Measurements from ENCODE around the gene KIAA1671.

Gene KIAA1671

DNA sequence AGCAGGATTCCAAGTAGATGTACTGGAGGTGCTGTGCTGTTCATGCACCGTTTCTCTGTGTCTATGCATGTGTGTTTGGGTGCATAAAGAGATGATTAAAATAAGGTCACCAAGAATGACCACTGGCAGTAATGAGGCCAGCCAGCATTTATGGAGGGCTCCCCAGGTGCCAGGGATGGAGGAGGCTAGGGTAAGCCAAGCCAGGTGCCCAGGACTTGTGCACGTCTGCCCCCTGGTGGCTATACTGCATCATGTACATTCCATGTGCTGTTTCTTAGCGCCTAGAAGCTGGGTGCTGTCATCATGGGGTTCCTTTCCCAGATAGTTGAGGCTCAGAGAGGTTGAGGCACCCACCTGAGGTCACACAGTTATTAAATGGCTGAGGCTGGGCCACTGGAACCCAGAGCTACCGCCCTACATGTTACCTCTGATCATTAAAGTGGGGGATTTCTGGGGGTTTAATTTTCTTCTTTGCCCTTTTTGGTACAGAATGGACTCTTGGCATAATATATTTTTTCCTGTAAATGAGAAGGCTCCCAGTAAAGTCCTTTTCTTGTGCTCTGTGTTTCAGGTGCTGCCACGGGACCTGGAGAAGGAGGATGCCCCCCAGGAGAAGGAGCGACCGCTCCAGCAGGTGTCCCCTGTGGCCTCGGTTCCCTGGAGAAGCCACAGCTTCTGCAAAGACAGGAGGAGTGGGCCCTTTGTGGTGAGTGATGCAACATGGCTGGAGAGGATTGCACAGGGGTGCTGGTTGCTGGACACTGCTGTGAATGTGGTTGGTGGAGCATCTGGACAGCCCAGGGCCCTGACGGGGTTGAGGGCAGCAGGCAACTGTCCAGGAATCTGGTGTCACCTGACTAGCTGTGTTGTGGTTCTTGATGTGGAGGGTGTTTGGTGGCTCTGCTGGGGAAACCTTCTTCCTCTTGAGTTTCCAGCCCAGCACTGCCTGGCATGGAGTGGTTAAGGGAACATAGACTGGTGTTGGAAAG, 96.4 kb downstream of the KIAA1671 start:
- peak; percentile 2 for DNase-seq

DNA sequence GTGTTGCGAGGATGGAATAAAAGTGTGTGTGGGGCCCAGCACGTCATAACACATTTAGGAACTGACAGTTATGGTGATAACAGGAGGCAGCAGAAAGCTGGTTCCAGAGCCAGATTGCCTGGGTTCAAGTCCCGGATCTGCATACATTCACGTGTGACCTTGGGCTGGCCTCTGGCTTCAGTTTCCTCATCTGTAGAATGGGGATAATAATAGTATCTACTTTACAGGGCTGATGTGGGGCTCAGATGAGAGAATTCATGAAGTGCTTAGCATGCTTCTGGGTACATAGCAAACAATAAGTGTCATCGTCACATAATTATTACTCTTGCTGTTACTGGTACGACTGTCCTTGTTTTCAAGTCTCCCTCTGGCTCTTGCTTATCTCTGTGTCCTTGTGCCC, 97.3 kb downstream of the KIAA1671 start:
- DNase-seq = no peak

DNA sequence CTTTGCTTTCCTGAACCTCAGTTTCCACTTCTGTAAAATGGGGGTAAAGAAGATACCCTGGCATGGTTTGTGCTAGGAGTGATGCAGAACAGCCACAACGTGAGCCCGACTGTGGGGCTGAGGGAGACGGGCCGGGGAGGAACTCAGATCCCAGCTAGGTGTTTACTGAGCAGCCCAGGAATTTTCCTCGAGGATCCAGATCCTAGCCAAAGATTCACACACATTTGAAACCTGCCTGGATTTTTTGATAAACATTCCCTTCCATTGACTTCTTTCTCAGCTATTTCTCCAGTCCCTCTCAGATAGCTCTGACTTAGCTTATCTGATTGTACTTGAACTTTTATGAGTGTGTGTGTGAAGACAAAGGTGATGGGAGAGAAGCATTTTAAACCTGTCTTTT, 98.0 kb downstream of the KIAA1671 start:
- DNase-seq = no peak

DNA sequence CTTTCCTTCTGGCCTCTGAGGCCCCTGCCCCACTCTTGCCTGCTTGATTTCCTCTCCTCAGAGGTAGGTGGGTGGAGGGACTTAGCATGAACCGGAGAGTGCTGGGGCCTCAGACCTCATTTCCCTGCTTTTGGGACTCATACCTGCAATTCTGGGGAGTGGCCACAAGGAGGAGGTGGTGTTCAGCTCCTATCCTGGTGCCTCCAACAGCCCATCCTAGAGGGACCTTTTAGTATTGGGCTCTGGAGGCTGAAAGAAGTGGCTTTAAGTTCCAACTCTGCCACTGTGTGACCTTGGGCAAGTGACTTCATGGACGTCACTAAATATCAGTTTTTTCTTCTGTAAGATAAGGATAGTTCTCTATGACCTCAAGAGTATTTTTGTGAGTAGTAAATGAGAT, 98.6 kb downstream of the KIAA1671 start:
- DNase-seq = no peak

DNA sequence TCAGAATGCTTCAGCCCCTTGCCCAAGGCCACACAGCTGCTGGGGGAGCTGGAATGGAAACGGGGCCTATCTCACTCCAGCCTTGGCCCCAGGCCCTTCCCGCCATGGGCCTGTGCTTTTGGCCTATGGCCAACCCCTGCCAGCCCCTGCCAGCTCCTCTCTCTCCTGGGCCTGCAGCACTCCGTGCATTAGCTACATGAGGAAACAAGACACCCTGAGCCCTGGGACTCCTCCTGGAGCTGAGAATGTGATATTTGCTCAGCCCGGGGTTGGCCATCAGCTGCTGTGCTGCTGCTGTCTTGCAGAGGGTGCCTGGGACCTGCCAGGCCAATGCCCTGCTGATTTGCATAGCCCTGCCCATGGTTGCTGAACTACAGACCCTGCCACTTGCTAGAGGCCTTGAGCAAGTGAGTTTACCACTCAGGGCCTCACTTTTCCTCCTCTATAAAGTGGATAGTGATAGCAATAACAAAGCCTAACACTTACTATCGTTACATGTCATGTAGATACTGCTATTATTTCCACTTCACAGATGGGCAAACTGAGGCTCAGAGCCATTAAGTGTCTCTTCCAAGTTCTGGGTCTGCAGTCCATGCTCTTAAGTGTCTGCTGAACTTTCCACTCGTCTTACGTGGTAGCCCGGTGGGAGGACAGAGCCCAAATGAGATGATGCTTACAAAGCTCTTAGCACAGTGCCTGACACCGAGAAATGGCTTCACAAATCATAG, 99.6 kb downstream of the KIAA1671 start:
- no peak for DNase-seq

DNA sequence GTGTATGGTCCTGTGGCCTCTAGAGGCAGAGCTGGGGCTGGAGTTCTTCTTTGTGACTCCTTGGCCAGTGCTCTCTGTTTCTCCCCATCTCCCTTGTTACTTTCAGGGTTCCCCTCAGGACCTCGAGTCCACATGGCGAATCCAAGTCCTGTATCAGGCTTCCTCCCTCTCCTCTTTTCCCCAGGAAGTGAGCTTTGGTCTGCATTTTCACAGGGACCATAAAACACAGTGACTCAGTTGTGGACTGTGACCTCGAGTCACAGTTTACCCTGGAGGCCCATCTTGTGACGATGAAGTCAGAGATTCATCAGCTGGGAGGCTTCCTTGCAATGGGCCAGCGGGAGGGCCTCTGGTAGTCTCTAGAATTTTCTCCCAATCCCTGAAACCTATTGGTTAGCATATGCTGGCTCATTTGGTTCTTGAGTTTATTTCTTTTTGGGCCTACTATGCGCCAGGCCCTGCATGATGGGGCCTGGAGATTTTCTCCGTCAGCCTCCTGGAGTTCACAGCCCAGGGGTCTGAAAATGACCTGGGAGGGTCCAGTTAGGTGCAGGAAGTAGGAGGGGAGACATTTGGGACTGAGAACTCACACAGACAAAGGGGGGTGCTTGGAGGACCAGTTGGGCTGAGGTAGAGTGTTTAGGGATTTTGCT, 100.8 kb downstream of the KIAA1671 start:
- no peak for DNase-seq

DNA sequence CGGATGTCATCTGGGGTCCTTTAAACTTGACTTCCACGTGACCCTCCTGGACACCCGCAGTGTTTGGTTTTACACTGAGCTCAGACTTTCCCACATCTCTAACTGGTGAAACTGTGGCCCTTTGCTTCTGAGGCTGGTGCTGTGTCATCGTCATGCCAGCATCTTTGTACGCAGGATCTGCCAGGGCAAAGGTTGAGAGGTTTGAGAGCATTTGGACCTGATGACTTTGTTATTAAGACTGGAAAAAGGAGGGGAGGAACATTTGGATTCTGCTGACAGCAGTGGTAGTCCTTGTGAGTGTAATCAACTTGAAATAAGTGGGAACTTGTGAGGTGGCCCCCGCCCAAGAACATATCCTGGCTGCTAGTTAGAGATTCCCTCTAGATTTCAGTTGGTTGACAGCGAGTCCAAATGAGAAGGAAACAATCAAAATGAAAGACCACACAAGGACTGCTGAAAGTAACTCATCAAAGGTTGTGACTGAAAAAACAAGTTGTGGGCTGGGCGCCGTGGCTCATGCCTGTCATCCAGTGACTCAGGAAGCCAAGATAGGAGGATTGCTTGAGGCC, 102.5 kb downstream of the KIAA1671 start:
- DNase-seq = no peak

DNA sequence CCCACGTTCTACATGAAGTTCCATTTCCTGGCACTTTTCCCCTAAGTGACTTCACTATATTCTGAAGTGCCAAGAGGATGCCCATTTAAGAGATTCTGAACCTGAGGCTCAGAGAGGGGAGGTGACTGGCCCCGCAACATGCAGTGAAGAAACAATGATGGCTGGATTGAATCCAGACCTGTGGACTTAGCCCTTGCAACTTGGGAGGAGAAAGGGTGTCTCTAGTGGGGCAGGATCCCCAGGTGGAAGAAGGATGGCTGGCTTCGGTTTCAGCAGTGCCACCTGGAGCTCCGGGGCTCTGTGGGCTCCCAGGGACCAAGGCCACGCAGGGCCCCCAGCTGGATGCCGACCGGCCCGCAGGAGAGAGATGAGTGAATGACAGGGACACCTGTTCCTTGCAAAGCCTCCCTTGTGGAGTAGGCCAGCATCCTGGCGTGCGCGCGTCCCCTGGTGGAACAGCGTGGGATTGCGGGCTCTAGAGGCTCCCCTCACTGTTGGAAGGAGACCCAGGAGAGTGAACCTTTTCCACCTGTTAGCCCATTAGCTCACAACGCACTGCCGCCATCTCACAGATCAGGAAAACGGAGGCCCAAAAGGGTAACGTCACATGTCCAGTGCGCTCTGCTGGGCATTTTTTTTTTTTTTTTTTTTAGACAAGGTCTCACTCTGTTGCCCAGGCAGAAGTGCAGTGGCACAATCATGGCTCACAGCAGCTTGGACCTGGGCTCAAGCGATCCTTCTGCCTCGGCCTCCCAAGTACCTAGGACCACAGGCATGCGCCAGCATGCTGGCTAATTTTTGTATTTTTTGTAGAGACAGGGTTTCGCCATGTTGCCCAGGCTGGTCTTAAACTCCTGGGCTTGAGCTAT, 104.7 kb downstream of the KIAA1671 start:
- no peak for DNase-seq

DNA sequence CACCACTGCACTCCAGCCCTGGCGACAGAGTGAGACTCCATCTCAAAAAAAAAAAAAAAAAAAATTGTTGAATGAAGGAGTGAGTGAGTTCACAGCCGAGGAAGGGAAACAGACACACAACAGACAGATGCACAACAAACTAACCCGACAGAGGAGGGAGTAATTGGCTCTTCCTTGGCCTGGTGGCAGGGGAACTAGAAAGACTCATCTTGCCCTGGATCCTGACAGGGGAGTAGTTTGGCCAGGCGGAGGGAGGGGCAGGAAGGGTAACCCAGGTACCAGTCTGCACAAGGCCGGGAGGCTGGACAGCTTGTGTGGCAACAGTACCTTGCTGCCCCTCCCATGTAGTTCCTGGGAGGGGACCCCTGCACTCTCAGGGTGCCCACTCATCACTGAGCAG, 106.9 kb downstream of the KIAA1671 start:
- no peak for DNase-seq

DNA sequence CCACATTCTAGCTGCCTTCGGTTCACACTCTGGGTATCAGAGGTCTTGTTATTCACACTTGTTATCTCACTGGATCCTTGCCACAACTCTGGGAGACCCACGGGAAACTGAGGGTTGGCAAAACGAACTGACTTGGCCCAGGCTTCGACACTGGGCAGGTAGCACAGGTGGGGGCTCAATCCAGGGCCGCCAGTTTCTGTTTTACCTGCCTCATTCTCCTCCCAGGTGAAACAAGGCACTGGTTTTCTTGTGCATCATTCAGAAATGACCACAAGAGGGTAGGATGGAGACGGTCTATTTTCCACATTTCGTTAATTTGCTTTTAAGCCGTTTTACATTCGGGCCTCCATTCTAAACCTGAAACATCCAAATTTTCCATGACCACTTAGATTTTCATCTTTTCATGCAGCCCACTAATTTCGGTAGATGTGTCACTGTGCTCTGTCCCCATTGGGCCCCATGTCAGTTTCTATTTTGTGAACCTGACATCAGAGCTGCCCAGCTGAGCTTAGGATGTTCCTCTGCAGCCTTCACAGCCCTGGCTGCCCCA, 108.1 kb downstream of the KIAA1671 start:
- DNase-seq = no peak

DNA sequence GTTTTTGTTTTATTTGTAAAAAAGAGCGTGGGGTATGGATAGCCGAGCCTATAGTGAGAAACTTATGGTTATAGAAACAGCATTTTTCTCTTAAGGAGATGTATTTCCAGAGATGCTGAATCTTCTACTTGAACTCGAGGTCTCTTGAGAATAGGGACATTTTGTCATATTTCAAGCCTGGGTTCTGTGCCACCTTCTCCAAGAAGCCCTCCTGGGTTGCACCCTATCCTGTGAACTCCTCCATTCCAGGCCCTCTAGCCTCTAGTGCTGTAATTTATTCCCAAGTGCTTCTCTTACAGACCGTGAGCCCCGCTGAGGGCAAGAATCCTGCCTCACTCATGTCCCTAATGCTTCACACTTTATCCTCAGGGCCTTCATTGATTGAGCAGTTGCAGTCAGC, 108.6 kb downstream of the KIAA1671 start:
- no peak for DNase-seq

DNA sequence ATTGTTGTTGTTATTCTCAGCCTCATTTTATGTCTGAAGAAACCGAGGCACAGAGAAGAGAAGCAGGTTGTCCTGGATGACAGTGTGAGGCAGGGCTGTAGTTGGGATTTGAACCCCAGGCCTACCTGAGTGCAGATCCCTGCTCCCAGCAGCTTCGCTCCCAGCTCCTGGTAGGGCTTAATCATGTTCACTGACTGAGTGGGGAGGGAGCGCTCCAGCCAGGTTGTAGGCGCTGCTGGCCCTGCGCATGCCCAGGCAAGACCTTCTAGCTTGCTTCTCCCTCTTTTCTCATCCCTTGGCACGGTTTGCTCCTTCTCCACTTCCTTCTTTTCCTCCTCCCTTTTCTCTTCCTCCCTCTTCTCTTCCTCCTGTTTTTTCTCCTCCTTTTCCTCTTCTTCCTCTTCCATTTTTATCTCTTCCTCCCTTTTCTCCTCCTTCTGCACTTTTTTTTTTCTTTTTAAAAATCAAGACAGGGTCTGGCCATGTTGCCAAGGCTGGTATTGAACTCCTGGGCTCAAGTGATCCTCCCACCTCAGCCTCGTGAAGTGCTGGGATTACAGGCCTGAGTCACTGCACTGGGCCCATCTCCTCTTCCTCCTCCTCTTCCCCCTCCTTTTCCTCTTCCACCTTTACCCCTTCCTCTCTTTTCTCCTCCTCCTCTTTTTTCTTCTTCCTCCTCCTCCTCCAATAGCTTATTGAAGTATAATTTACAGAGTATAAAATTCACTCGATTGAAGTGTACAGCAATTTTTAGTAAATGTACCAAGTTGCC, 109.3 kb downstream of the KIAA1671 start:
- no peak for DNase-seq

DNA sequence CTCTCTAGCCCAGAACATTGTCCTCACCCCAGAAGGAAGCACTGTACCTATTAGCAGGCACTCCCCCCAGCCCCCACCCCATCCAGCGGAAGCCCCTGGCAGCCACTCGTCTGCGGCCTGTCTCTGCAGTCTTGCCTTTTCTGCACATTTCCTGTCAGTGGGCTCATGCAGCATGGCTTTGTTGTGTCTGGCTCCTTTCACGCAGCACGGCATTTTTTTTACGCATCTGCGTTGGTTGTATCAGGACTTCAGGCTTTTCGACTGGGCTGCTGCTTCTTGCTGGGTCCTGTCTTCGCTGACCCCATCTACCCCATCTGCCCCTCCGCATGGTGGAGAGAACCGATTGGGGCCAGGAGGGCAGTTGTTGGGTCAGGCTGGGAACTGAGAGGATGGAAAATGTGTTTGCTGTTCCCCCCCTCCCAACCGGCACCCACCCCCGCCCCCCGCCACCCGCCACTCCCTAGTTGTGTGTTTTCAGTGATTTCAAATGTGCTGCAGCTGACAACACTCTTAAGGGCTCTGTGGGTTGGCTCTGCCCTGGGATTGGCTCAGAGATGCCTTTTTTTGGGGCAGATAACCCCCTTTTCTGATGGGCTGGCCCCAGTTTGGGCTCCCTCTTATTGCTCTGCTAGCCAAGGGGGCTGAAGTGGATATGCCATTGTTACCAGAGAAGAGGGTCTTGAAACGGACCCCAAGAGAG, 110.0 kb downstream of the KIAA1671 start:
- DNase-seq = no peak

DNA sequence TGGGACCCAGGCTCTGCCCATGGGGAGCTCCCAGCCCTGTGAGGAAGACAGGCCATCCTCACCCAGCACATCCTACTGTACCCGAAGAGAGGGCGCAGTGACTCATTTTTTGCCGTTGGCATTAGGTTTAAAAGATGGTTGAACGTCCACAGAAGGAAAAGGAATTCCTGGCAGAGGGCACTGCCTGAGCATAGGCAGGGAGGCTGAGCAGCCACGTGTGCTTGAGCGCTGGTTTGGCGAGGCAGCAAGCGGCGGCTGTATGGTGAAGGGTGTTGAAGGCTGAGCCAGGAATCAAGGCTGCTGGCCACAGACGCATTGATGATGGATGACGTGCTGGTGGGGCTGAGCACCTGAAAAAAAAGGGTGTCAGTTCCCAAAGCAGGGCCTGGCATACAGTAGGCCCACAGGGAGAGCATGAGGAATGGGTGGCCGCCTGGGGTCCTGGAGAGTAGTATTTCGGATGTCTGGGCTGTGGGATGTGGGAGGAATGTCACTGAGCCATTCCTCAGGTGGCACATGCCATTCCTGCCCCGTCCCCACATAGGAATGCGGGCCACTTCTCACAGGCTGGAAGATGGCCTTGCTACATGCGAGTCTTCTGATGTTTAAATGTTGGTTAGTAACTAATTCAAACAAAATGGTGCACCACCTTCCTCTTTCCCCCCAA, 112.5 kb downstream of the KIAA1671 start:
- no peak for DNase-seq

DNA sequence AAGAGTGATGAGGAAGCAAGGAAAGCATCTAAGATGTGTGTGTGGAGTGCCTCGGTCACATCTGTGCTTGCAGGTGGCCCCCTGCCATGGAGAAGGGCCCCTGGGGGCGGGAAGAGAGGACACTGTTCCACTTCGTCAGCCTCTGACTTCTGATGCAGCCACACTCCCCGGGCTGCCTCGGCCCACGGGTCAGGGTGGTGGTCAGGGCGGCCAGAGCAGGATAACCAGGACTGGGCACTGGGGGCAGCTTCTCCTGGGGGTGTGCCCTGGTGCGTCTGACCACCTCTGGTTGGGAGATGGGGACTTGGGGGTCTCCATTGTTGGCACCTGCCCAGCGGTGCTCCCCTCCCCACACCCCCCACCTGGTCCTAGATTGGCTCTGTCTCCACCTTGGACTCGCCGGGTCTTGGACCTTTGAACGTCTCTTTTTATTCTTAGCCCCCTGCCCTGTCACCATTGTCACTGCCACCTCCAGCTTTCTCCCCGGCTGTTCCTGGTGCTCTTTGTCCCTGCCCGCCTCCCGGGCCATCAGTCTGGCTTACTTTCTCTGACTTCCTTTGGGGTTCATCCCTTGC, 114.4 kb downstream of the KIAA1671 start:
- DNase-seq = no peak

DNA sequence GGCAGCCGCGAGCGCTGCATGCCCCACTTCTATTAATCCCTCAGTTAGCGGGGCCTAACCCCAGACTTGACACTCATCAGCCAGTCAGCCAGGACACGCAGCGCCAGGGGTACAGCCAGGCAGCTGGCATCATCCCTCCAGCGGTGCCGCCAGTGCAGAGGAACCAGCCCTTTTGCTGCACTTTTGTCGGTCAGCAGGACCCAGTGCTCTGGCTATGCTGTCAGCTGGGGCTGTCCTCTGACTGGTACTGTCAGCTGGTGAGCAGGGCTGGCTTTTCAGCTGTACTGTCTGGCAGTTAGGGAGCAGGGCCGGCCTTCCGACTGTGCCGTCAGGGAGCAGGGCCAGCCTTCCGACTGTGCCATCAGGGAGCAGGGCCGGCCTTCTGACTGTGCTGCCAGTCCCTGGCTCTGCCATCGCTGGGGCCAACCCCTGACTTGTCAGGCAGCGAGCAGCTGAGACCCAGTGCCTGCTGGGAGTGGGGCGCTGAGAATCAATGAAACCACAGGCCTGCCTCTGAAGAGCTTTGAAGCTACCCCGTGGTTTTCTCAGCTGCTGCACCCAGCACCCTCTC, 115.4 kb downstream of the KIAA1671 start:
- no peak for DNase-seq

DNA sequence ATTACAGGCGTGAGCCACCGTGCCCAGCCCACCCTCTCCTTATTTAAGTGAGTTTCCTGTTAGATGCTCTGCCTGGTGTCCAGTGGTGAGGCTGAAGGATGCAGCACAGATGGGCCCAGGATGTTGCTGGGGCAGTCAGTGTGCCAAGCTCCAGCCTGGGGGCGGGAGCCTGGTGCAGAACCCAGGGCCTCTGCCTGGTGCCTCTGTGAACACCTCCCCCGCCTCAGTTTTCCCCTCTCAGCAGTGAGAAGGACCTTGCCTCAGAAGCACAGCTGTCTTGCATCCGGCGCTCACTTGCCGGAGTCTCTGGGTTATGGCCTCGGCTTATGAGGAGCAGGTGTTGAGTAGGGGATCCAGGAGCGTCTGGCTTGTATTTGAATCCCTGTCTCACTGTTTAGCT, 116.2 kb downstream of the KIAA1671 start:
- no peak for DNase-seq

DNA sequence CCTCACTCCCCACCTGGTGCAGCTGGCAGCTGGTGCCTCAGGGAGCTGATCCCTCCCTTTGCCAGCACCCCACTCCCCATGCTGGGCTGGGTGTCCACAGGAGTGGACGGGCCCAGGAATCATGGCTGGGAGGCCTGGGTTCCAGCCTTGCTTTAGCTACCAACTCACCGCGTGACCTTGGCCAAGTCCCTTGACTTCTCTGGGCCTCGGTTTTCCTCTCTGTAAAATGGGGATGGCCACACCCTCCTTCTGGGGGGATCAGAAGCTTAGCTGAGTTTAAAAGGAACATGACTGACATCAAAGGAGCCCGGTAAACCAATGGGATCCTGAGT, 116.9 kb downstream of the KIAA1671 start:
- DNase-seq = no peak

DNA sequence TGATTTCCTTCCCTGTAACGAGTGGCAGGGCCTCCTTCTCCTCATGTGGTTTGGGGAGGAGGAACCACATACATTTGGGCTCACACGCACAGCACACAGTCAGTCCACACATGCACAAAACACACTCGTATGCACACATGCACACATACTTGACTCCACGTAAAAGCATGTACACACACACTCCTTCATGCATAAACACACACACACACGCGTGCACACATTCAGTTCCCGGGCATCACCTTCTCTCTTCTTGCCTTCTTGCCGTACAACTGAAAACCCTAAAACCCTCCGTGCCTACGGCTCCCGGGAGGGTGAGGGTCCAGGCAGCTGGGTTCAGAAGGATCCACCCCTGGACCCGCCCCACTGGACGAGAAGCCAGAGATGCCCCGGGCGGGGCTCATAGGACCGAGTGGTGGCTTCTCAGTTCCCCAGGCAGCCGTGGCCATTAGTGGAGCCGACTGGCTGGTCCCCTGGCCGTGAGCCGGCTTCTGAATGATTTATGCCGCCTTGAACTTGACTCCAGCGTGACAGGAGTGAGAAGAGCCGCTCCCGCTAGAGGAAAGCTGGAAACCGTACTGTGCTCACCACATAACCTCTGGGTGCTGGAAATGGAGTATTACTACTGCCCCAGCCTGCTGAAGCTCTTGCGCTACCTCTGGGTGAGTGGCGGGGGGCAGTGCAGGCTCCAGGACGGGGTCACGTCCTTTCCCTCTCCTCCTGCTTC, 117.4 kb downstream of the KIAA1671 start:
- no peak for DNase-seq

All from HCEC 1CT (cell line).